Neural progenitor cell (in vitro differentiated cells): Measurements from ENCODE around the gene FAM89A. TPM values are rescaled to one million over a fixed set of nuclear protein-coding genes. Genes with fewer than 3 reads are reported as not detected.

Source experiments
- DNase-seq: peaks from one replicate; pipeline ENCODE4 v3.0.0-alpha.2; 2016; ENCODE audit warnings: low spot score
- H2AFZ ChIP-seq: fragments of 200-600 bp; sonication (generic); replicated peaks from 2 replicates; pipeline ENCODE4 v1.6.1; 2016; ENCODE audit warnings: antibody characterized with exemption
- H3F3A ChIP-seq: fragments of 200-600 bp; sonication (generic); 2 replicates; pipeline ENCODE4 v1.6.1; 2016; ENCODE audit warnings: antibody characterized with exemption, low read depth
- H3K27ac ChIP-seq: fragments of 200-600 bp; sonication (generic); 2 replicates; pipeline ENCODE4 v1.5.1; 2016; ENCODE audit warnings: mild to moderate bottlenecking
- H3K27me3 ChIP-seq: fragments of 200-600 bp; sonication (generic); 2 replicates; pipeline ENCODE4 v1.6.1; 2016; ENCODE audit warnings: mild to moderate bottlenecking, moderate library complexity
- H3K36me3 ChIP-seq: fragments of 200-600 bp; sonication (generic); 2 replicates; pipeline ENCODE4 v1.5.1; 2016
- H3K4me1 ChIP-seq: fragments of 200-600 bp; sonication (generic); 2 replicates; pipeline ENCODE4 v1.6.1; 2016; ENCODE audit warnings: mixed run types
- H3K4me2 ChIP-seq: fragments of 200-600 bp; sonication (generic); 2 replicates; pipeline ENCODE4 v1.6.1; 2016
- H3K4me3 ChIP-seq: fragments of 200-600 bp; sonication (generic); 2 replicates; pipeline ENCODE4 v1.5.1; 2016
- H3K79me2 ChIP-seq: fragments of 200-600 bp; sonication (generic); 2 replicates; pipeline ENCODE4 v1.6.1; 2016; ENCODE audit warnings: low read depth
- H3K9ac ChIP-seq: fragments of 200-600 bp; sonication (generic); 2 replicates; pipeline ENCODE4 v1.6.1; 2016
- H3K9me3 ChIP-seq: fragments of 200-600 bp; sonication (generic); 2 replicates; pipeline ENCODE4 v1.5.1; 2016; ENCODE audit warnings: low read depth
- H4K20me1 ChIP-seq: fragments of 200-600 bp; sonication (generic); 2 replicates; pipeline ENCODE4 v1.6.1; 2016; ENCODE audit warnings: low read depth
- H3K27ac Mint-ChIP-seq: 3 replicates; pipeline ENCODE4 v1.8.0; 2021; ENCODE audit warnings: mixed read lengths
- H3K27me3 Mint-ChIP-seq: 2 replicates; pipeline ENCODE4 v1.8.0; 2022; ENCODE audit warnings: low read depth, mild to moderate bottlenecking, inconsistent platforms, moderate library complexity, mixed read lengths; ENCODE audit not compliant: insufficient read depth
- H3K36me3 Mint-ChIP-seq: 3 replicates; pipeline ENCODE4 v1.8.0; 2021; ENCODE audit warnings: mixed read lengths
- H3K4me1 Mint-ChIP-seq: 3 replicates; pipeline ENCODE4 v1.8.0; 2021; ENCODE audit warnings: mixed read lengths
- H3K4me3 Mint-ChIP-seq: 3 replicates; pipeline ENCODE4 v1.8.0; 2021; ENCODE audit warnings: mild to moderate bottlenecking, moderate library complexity, mixed read lengths
- H3K9me3 Mint-ChIP-seq: 3 replicates; pipeline ENCODE4 v1.8.0; 2020; ENCODE audit warnings: mixed read lengths
- EZH2 ChIP-seq: fragments of 200-600 bp; sonication (generic); IDR thresholded peaks from 2 replicates; pipeline ENCODE4 v1.6.1; 2017; ENCODE audit warnings: antibody characterized with exemption, mild to moderate bottlenecking, moderate library complexity
- EZH2phosphoT487 ChIP-seq: fragments of 200-600 bp; sonication (generic); IDR thresholded peaks from 2 replicates; pipeline ENCODE4 v1.6.1; 2017; ENCODE audit warnings: antibody characterized with exemption
- total RNA-seq: library from RNA; depleted of rRNA; stranded (reverse); fragments of >200 nt; gene quantifications from 2 replicates; pipeline ENCODE4 v1.2.3, GENCODE V29; 2015; ENCODE audit warnings: low replicate concordance
- TF ChIP-seq, protein P1 (sequence below): fragments of 200-600 bp; sonication (generic); IDR thresholded peaks from 2 replicates; pipeline ENCODE4 v1.5.1; 2017; ENCODE audit warnings: antibody characterized with exemption, mild to moderate bottlenecking

The FAM89A gene
- total RNA-seq, 1 donor from 2014 or later = 2.1 TPM

DNA sequence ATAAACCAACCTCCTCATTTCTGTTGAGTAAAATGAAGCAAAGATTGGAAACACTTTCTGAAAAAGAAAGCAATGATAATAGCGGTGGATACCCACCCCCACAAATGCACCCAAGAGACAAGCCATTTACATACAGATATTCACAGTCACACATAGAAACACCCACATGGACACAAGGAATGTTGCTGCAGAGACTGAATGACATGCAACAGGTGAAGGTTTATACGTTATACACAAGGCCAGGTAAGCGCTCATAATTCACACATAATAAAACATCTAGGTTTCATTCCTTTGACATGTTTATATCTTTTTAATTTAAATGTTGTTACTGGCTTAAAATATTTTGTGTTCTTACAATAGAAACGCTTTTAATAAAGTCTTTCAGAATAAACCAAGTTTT is 39.9 kb downstream of the FAM89A start:
- Histone ChIP-seq H3K4me1 (no peaks in the 10 kb centered on the region), H3K4me3 (no peak overlapping the region), H3K4me2 (no peak overlapping the region), H3K36me3 (no peaks in the 10 kb centered on the region), H3K9ac (no peak overlapping the region), H3K9me3 (peaks cover 10% of the 10 kb centered on the region), H3K27me3 (no peaks in the 10 kb centered on the region), H4K20me1 (no peaks in the 10 kb centered on the region), H3K27ac (no peak overlapping the region), H2AFZ (no peak overlapping the region), H3K79me2 (no peaks in the 10 kb centered on the region), H3F3A (no peaks in the 10 kb centered on the region)
- peaks cover 4% of the 10 kb centered on the region for H3K27me3 Mint-ChIP-seq
- no peak for DNase-seq
- peaks cover 26% of the 10 kb centered on the region for H3K9me3 Mint-ChIP-seq
- H3K4me3 Mint-ChIP-seq = no peak overlapping the region
- H3K27ac Mint-ChIP-seq = no peak overlapping the region
- H3K36me3 Mint-ChIP-seq = peaks cover 29% of the 10 kb centered on the region
- TF ChIP-seq, protein P1, sequence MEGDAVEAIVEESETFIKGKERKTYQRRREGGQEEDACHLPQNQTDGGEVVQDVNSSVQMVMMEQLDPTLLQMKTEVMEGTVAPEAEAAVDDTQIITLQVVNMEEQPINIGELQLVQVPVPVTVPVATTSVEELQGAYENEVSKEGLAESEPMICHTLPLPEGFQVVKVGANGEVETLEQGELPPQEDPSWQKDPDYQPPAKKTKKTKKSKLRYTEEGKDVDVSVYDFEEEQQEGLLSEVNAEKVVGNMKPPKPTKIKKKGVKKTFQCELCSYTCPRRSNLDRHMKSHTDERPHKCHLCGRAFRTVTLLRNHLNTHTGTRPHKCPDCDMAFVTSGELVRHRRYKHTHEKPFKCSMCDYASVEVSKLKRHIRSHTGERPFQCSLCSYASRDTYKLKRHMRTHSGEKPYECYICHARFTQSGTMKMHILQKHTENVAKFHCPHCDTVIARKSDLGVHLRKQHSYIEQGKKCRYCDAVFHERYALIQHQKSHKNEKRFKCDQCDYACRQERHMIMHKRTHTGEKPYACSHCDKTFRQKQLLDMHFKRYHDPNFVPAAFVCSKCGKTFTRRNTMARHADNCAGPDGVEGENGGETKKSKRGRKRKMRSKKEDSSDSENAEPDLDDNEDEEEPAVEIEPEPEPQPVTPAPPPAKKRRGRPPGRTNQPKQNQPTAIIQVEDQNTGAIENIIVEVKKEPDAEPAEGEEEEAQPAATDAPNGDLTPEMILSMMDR = no peak
- TF ChIP-seq EZH2phosphoT487 (no peak), EZH2 (no peak)
- H3K4me1 Mint-ChIP-seq = no peaks in the 10 kb centered on the region

DNA sequence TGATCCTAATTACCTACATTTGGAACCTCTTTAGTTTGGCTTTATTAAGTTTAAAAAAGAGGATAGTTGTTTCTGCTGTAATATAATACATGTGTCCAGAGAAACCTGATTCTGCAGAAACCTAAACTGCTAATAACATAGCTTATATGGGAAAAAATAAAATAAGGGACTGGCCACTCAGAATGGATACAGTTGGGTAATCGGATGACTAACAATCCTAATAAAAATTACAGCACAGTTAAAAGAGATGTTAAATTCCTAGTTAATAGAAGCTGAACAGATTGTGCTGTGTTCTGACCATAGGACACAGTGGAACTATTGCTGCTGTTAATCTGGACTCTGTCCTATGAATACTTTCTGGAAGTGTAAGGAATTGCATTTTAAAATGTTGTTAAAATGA is 45.2 kb downstream of the FAM89A start:
- Histone ChIP-seq H3K27ac (no peak overlapping the region), H3K79me2 (no peaks in the 10 kb centered on the region), H4K20me1 (no peaks in the 10 kb centered on the region), H3K36me3 (no peaks in the 10 kb centered on the region), H2AFZ (no peak overlapping the region), H3K27me3 (no peaks in the 10 kb centered on the region), H3K9me3 (no peaks in the 10 kb centered on the region), H3K9ac (no peak overlapping the region), H3F3A (no peaks in the 10 kb centered on the region), H3K4me2 (no peak overlapping the region), H3K4me3 (no peak overlapping the region), H3K4me1 (no peaks in the 10 kb centered on the region)
- H3K36me3 Mint-ChIP-seq = peaks cover 29% of the 10 kb centered on the region
- no peaks in the 10 kb centered on the region for H3K4me1 Mint-ChIP-seq
- no peak overlapping the region for H3K27ac Mint-ChIP-seq
- no peak for DNase-seq
- TF ChIP-seq, protein P1 = no peak
- H3K9me3 Mint-ChIP-seq = no peaks in the 10 kb centered on the region
- no peak overlapping the region for H3K4me3 Mint-ChIP-seq
- no peaks in the 10 kb centered on the region for H3K27me3 Mint-ChIP-seq

DNA sequence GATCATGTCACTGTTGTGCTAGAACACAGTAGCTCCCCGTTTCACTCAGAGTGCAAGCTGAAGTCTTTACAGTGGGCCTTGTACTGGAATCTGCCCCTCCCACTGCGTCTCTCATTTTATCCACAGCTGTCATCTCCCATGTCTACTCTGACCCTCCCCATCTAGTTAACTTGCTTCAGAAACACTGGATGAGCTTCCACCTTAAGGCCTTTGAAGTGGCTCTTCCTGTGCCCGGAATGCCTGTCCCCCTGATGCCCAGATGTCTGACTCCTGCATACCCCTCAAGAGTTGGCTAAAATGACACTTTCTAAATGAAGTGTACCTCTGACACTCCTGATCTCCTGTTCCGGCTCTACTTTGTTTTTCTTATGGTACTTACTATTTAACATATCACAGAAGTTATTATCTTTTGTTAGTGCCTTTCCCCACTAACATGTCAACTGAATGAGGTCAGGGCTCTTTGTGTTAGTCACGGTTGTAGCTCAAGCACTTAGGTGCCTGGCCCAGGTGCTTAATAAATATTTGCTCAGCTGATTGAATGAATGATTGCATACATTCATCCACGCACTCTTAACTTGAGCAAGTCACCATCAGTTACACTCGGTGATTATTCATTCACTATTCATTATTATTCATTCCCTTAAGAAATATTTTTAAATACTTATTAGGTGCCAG is 47.8 kb downstream of the FAM89A start:
- no peaks in the 10 kb centered on the region for H3F3A ChIP-seq
- no peak overlapping the region for H3K27ac Mint-ChIP-seq
- peaks cover 22% of the 10 kb centered on the region for H3K36me3 Mint-ChIP-seq
- H3K27me3 ChIP-seq = no peaks in the 10 kb centered on the region
- H4K20me1 ChIP-seq = no peaks in the 10 kb centered on the region
- H3K9ac ChIP-seq = no peak overlapping the region
- no peak overlapping the region for H3K4me3 Mint-ChIP-seq
- H2AFZ ChIP-seq = no peak overlapping the region
- DNase-seq = no peak
- no peaks in the 10 kb centered on the region for H3K9me3 Mint-ChIP-seq
- no peak overlapping the region for H3K4me3 ChIP-seq
- no peaks in the 10 kb centered on the region for H3K79me2 ChIP-seq
- no peak overlapping the region for H3K27ac ChIP-seq
- no peaks in the 10 kb centered on the region for H3K36me3 ChIP-seq
- H3K4me1 Mint-ChIP-seq = no peaks in the 10 kb centered on the region
- TF ChIP-seq EZH2 (no peak), EZH2phosphoT487 (no peak)
- TF ChIP-seq, protein P1 = no peak
- no peaks in the 10 kb centered on the region for H3K4me1 ChIP-seq
- no peak overlapping the region for H3K4me2 ChIP-seq
- H3K27me3 Mint-ChIP-seq = no peaks in the 10 kb centered on the region
- H3K9me3 ChIP-seq = no peaks in the 10 kb centered on the region
